HEK293T (cell line): ENCODE results near the gene FBN1.

Experiments
- BHLHE40 ChIP-seq: fragments of 450-650 bp; IDR thresholded peaks from 2 replicates; pipeline ENCODE4 v1.6.1; 2016; ENCODE audit warnings: mild to moderate bottlenecking, moderate library complexity, borderline replicate concordance
- FOXA1 ChIP-seq: fragments of 450-650 bp; IDR thresholded peaks from 2 replicates; pipeline ENCODE4 v1.6.1; 2016; ENCODE audit warnings: mild to moderate bottlenecking
- FOXM1 ChIP-seq: fragments of 450-650 bp; IDR thresholded peaks from 2 replicates; pipeline ENCODE4 v1.6.1; 2017; ENCODE audit warnings: mild to moderate bottlenecking, borderline replicate concordance
- L3MBTL2 ChIP-seq: fragments of 450-650 bp; conservative IDR thresholded peaks from 2 replicates; pipeline ENCODE4 v1.6.1; 2016; ENCODE audit warnings: mild to moderate bottlenecking
- LEF1 ChIP-seq: fragments of 450-650 bp; IDR thresholded peaks from 2 replicates; pipeline ENCODE4 v1.6.1; 2017; ENCODE audit warnings: mild to moderate bottlenecking, borderline replicate concordance
- SP1 ChIP-seq: fragments of 450-650 bp; IDR thresholded peaks from 2 replicates; pipeline ENCODE4 v1.6.1; 2017
- SUZ12 ChIP-seq: fragments of 450-650 bp; IDR thresholded peaks from 2 replicates; pipeline ENCODE4 v1.6.1; 2016; ENCODE audit warnings: mild to moderate bottlenecking
- ZNF384 ChIP-seq: fragments of 450-650 bp; IDR thresholded peaks from 2 replicates; pipeline ENCODE4 v1.6.1; 2016

- TF ChIP-seq ZNF384 (no peak), LEF1 (no peak), SP1 (no peak), FOXM1 (no peak), SUZ12 (no peak), BHLHE40 (no peak), FOXA1 (no peak), L3MBTL2 (no peak)
These were observed 180.1 kb downstream of the FBN1 start for GRCh38 chr15:48465410-48465809.
